Left renal pelvis (tissue), 4 donors: ENCODE data around the gene TUBA4B. TPM values are rescaled to one million over a fixed set of nuclear protein-coding genes. Genes with fewer than 3 reads are reported as not detected.
A peak's percentile ranks its signal among the peaks of the same experiment; 100 is the strongest.

Source experiments
- DNase-seq, 4 donors: peaks; one replicate each; pipeline ENCODE4 v3.0.0-alpha.2; 2013; ENCODE audit warnings: low read depth in 4 of 4, low spot score in 3 of 4
- polyA plus RNA-seq, 4 donors: library from polyadenylated mRNA; unstranded; fragments of 120-200 nt; gene quantifications; one replicate each; pipeline ENCODE4 v1.2.1, GENCODE V29; 2013; ENCODE audit not compliant: insufficient read length in 4 of 4

The TUBA4B gene
- polyA plus RNA-seq = under 1 TPM in 3 of 4 donors, not detected in 1; 0.46 to 0.69 (median 0.61) TPM

DNA sequence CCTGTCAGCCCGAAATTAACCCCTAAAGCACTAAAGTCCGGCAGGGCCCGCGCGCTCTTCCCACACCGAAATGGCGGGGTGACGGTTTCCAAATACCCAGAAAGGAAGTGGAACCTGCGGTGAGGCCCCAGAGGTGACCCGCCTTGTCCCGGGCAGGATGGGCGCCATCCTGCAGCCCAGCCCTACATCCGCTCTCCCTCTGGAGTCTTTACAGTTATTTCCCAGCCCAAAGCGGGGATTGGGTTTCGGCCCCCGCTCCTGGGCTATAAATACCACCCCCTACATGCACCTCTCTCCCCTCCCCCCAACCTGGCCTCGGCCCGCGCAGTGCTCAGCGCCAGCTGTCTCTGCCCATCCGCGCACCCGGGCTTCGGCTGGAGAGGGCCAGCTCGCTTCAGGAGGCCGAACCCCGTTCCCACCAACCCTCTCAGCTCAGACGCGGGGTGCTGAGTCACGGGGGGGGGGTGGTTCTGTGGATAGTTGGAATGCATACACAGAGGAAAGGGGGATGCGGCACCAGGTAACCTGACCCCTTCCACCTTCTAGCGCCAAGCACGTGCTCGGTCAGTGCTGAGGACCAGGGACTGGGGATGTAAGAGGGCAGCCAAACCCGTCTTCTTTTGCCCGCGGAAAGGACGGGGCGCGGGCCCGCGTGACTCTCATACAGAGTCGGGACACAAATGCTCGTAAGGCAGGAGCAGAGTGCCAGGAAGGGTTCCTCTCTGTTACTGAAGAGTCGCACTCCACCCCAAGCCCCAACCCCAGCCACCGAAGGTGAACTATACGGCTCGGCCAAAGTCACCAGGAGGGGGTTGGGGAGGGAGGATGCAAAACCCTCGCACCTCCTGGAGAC lies at the start of gene TUBA4B:
TSS of gene TUBA4B (plus strand) at position 344 of the 853 bp plus-strand sequence. CDS start at position 509, 165 bp downstream.
- DNase-seq = no peak

DNA sequence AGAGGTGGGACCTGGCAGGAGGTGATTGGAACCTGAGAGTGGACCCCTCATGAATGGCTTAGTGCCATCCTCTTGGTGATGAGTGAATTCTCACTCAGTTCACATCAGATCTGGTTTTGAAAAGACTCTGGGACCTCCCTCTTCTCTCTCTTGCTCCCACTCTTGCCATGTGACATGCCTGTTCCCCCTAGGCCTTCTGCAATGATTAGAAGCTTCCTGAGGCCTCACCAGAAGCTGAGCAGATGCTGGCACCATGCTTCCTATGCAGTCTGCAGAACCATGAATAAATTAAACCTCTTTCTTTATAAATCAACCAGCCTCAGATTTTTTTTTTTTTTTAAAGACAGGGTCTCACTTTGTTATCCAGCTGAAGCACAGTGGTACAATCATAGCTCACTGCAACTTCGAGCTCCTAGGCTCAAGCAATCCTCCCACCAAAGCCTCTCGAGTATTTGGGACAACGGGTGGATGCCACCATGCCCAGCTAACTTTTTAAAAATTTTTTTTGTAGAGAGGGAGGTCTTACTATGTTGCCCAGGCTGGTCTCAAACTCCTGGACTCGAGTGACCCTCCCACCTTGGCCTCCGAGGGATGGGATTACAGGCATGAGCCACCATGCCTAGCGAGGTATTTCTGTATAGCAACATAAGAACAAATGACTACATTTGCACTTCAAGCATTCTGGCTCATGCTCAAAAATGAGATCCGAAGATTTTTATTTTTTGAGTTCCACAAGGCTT lies 48.4 kb upstream of the TUBA4B start:
- no peak for DNase-seq

DNA sequence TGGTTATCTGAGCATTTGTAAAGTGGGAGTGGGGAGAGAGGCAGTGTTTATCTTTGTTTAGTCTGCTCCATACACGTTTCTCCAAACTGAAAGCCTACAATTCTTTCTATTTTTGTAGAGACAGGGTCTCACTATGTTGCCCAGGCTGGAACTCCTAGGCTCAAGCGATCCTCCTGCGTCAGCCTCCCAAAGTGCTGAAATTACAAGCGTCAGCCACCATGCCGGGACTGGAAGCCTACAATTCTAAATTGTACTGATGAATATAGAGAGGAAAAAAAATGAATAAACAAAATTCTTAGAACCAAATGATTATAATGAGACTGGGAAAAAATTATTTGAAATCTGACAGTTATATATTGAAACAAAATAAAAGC lies 47.9 kb upstream of the TUBA4B start:
- DNase-seq = no peak

DNA sequence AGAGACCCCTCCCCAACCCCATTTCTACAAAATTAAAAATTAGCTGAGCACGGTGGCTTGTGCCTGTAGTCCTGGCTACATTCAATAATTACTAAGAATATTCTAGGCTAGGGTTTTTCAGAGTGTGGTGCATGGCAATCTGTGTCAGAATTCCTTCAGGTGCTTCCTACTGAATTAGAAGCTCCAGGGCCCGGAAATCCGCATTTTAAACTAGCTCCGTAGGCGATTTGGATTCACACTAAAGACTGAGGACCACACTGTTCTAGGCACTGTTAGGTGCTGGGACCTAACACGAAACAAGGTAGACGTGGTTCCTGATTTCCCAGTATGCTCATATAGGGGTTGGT lies 47.1 kb upstream of the TUBA4B start:
- no peak for DNase-seq

DNA sequence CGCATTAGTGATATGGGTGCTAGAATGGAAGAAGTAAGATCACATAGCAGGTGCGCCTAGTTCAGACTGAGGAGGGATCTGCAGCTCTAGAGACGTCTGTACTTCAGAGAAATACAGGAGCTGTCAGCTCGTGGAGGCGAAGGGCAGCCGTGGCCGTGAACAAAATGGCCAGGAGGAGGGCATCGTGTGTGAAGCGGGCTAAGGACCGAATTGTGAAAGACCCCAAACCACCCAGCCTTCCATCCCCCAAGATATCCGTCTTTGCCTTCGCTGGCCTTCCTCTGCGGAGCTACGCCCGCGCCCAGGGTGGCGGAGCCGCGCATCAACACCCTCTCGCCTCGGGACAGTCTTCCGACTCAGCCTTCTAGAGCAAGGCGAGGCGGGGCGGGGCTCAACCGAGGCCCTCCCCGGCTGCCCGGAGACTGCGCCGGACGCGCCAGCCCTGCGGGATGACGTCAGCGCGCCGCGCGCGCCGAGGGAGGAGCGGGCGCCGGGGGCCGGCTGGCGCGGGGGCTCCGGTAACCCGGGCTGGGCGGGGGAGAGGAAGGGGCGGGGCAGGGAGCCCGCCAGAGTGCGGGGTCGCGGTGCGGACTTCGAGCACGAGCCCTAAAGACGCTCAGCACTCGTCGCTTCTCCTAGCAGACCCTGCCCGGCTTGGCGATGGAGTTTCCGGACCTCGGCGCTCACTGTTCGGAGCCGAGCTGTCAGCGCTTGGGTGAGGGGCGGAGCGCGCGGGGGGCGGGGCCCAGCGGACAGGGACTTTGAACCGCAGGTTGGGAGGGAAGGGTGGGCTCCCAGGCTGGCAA lies 46.5 kb upstream of the TUBA4B start, which contains the start of gene ZFAND2B:
TSS of gene ZFAND2B (plus strand) at position 455 of the 806 bp plus-strand sequence. CDS start at position 661, 206 bp downstream.
- peak; percentile 86 to 91 (median 90) for DNase-seq

DNA sequence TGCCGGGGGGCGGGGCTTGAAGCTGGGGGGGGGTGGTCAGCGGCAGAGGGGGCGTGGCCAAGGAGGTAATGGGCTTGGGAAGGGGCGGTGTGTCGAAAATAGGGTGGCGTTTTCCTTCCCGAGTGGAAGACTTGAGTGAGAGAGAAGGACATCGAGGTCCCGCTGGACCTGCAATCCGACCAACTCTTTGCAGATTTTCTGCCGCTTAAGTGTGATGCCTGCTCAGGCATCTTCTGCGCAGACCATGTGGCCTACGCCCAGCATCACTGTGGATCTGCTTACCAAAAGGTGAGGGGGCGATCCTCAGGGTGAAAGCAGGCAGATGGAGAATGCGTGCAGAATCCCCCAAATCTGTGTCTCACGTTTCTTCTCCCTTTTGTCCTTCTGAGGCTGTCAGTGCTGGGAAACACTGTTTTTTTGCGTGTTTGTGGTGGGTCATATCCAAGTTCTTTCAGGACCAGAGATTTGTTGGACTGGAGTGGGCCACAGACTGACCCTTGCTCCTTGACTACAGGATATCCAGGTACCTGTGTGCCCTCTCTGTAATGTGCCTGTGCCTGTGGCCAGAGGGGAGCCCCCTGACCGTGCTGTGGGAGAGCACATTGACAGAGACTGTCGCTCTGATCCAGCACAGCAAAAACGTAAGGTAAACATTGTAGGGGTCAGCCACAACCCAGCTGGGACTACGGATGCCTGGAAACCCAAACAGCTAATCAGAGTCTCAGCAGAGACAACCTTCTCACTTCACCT lies 45.7 kb upstream of the TUBA4B start:
- no peak for DNase-seq

DNA sequence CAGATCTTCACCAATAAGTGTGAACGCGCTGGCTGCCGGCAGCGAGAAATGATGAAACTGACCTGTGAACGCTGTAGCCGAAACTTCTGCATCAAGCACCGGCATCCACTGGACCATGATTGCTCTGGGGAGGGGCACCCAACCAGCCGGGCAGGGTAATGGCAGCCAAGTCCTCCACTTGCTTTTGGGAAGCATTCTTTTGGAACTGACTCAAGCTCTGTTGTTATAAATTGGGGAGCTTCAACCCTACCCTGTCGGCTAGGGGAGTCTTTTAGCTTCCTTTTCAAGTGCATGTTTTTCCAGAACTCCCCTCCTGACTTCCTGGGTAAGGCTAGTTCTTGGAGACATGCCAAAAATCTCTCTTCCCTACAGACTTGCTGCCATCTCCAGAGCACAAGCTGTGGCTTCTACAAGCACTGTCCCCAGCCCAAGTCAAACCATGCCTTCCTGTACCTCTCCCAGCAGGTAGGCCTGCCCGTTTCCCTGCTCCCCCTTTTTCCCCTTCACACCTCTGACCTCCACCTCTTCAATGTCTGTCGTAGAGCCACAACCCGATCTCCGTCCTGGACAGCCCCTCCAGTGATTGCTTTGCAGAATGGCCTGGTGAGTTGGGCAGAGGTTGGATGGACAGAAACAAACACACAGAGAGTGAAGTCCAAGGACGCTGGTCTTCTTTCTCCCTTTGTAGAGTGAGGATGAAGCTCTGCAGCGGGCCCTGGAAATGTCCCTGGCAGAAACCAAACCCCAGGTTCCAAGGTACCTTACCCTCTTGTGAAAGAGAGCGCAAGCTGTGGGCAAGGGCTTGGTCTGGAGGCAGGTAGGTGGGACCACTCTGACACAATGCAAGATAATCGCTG lies 44.9 kb upstream of the TUBA4B start:
- no peak for DNase-seq

DNA sequence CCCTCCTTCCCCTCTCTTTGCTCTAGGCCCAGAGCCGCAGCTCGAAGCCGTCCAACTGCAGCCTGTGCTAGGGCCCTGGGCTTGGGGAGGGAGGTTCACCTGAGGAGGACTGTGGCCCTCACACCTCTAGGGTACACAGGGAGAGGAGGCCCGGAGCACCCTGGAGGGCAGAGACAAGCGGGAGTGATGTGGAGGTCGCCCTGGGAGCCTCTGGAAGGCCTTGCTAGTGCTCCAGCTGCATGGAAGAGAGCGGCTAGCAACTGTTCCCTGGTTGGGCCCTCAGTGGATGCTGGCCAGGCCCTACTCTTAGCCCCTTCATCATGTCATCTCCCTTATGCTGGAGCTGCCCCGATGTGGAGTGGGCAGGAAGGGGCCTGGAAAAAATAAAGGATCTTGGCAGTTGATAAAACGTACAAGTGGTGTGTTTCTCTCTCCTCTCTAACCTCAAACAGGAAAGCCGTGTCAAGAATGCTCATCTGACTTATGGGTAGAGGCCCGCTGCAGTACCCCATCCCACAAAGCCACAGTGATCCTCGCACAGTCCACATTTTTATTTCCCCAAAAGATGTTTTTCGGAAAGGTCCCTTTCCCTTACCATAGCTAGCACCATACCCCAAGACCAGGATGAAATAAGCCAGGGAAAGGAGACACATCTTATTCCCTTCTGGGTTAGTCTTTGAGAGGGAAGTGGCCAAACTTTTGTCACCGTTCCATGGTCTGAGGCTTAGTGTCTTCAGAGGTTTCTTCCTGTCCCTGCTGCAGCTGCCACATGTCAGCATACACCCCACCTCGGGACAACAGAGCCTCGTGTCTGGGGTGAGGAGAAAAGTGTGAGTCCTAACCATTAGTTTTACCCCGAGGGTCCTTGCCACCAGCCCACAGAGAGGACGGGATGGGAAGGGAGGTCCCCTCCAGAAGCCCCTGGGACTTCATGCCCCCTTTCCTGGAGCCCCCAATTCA lies 43.5 kb upstream of the TUBA4B start:
- DNase-seq = no peak

DNA sequence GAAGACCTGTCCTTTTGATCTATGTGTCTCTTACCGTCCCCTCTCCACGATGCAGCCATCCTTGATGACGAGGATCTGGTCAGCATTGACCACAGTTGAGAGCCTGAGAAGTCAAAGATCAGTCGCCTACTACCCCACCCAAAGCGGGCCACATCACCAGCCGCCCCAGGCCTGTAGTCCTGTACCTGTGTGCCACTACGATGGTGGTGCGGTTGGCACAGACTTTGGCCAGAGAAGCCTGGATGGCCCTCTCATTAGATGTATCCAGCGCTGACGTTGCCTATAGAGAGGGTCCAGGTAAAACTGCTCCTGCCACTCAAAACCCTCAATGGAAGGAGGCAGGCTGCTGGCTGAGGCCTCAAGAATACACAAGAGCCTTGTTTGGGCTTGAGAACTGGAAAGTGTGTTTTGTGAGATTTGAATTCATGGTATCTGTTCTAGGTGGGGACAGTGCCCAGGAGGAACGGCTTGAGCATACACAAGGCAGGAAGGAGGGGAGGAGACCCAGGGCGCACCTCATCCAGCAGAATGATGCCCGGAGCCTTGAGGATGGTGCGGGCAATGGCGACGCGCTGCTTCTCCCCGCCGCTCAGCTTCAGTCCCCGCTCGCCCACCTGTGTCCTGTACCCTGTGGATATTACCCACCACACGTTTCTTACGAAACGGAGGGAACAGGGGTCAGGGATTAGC lies 42.7 kb upstream of the TUBA4B start:
- DNase-seq = no peak

DNA sequence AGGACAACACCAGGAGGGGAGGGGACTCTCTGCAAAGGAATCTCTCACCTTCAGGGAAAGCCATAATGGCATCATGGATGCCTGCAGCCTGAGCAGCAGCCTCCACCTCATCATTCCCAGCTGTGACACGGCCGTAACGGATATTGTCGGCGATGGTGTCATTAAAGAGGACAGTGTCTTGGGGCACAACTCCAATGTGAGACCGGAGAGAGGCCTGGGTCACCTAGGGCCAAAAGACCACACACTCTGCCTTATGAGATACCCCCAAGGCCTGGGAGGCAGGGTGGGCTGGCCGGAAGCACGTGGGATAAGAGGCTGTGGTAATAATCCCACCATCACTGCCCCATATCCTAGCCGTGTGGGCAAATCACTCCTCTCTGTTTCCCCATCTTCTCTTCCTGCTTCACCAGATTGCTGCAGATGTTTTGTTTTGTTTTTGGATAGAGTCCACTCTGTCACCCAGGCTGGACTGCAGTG lies 42.1 kb upstream of the TUBA4B start:
- DNase-seq = no peak

DNA sequence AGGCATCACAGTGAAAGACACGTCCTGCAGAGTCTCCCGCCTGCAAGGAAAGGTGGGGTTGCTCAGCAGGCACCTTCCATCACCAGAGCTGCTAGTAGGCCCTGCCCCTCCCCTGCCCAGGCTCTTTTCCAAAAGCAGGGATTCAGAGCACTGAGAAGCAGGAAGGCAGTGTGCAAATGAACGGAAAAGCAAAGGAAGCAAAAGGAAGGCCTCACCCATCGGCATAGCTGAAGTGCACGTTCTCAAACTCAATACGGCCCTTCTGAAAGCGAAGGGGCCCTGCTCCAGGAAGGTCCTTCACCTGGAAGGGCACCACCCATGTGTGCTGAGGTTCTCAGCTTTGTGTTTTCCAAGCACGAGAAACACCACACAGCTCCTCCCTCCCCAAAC lies 40.0 kb upstream of the TUBA4B start:
- DNase-seq = no peak

DNA sequence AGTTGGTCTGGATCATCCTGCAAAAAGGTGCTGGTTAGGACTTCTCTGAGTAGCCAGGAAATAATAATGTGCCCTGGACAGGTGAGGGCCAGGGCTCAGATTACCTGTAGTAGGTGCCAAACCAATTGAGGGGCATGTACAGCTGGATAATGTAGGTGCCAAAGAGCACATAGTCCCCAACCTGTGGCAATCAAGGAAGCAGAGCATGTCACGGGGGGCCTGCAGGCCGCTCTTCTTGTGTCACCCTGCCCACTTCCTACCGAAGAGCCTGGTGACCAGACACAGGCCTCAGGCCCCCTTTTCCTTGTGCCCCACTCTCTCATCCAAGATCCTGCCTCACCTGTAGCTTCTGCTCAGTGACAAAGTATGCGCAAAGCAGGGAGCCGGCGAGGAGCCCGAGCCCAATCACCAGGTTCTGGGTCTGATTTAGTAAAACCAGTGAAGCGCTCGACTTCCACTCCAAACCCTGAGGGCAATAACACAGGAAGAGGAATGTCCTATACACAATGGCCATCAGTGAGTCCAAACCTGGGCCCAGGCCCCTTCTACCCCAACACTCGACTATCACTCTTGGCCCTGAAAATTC lies 39.5 kb upstream of the TUBA4B start:
- no peak for DNase-seq

DNA sequence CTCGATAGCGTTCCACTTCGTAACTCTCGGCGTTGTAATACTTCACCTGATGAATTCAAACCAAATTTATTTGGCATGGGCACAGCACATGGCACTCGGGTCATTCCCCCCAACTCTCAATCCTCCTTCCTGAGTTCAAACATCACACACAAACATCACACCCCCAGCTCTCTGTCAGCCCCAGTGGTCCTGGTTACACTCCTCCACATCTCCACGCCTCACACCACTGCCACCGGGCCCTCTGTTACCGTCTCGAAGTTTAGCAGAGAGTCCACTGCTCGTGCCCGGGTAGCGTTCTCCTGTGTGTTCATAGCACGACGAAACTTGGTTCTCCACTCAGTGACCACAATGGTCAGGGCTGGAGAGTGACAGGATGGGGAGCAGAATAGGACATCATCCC lies 38.9 kb upstream of the TUBA4B start:
- no peak for DNase-seq

DNA sequence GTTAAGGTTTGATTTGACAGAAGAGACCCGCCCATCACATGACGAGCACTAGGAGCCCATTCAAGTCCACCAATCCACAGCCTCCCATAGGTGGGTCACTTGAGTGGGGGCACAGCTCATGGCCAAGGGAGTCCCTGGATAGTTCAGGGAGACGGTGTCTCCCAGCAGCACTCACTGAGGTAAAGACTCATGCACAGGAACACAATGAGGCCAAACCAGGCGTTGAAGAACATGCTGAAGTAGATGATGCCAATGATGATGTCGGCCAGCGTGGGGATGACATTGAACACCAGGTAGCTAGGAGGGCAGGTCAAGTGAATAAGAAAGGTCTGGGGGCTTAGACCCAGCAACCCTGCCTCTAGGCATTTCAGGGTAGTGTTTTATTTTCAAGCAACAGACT lies 38.3 kb upstream of the TUBA4B start:
- DNase-seq = no peak

DNA sequence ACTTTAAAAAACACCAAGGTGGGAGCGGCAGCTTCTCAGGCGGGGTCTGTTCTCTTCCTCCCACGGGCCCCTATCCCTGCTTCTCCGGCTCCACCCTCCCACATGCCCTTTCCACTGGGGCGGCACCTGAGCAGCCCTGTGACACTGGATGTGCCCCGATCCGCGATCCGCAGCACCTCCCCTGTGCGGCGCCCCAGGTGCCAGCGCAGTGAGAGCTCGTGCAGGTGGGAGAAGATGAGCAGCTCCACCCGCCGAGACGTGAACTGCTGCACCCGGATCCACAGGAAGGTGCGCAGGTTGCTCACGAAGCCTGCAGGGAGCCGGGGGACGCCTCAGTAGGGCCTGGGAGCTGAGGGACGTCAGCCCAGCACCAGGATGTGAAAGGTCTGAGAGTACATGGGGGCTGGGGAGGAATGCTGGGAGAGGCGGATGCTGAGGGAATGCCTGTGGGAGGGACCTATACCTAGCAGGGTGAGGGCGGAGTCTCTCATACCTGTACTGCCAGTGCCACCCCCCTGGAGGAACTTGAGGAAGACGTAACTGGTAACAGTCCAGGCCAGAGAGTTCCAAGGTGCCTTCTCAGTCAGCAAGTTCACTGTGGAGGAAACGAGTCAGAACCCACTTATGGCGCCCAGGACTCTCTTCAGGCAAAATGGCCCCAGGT lies 37.0 kb upstream of the TUBA4B start:
- no peak for DNase-seq

DNA sequence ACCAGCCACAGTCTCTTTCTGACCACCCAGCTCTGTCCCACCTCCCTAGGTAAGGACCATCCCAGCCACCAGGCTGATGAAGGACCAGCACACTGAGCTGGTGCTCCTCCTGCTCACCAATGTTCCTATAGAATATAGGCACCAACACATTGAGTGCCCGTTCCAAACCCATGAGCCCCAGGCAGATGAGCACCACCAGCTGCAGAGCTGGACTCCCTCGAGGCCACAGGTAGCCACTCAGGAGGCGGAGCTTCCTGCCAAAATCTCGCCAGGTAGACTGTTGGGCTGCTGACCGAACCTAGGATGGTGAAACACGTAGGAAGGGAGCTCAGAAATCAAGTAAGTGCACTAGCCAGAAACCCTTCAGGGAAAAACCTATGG lies 36.5 kb upstream of the TUBA4B start:
- no peak for DNase-seq
